IMR-90 (cell line): ENCODE data around the gene MAP1LC3A. TPM values are rescaled to one million over a fixed set of nuclear protein-coding genes. Genes with fewer than 3 reads are reported as not detected.
A peak's percentile ranks its signal among the peaks of the same experiment; 100 is the strongest.

Experiments
- ATAC-seq: fragments of 200-7000 bp; cut with Tn5 transposase; 2 replicates; pipeline ENCODE4 v1.9.1; 2020; ENCODE audit warnings: low read depth, mild to moderate bottlenecking, moderate library complexity
- BruUV-seq: library from RNA; stranded (reverse); fragments of 400-500 nt; replicated peaks from 2 replicates; lab custom pipeline; 2021; lab: Mats Ljungman, UMichigan
- CTCF ChIA-PET: fragments of 300-600 bp; formaldehyde crosslinking; extraction: SDS; loops from one replicate; lab custom pipeline; 2021; ENCODE audit warnings: antibody characterized with exemption; lab: Yijun Ruan, JAX
- POLR2A ChIA-PET: fragments of 300-600 bp; sonication (Branson Sonifier 250); formaldehyde crosslinking; loops from one replicate; lab custom pipeline; 2022; ENCODE audit warnings: antibody characterized with exemption; ENCODE audit not compliant: unreplicated experiment; lab: Charles Lee
- DNase-seq: peaks from one replicate; pipeline ENCODE4 v3.0.0; 2013
- H2AFZ ChIP-seq: replicated peaks from 2 replicates; pipeline ENCODE3; 2013; ENCODE audit warnings: low read length, mild to moderate bottlenecking; ENCODE audit not compliant: poor library complexity
- H2AK5ac ChIP-seq: 2 replicates; pipeline ENCODE4 v1.6.1; 2013; ENCODE audit warnings: low read depth, low read length, inconsistent platforms
- H2AK9ac ChIP-seq: replicated peaks from 2 replicates; pipeline ENCODE3; 2013; ENCODE audit warnings: mild to moderate bottlenecking, low read depth, low read length, moderate library complexity; ENCODE audit not compliant: poor library complexity
- H2BK120ac ChIP-seq: 2 replicates; pipeline ENCODE4 v1.6.1; 2013; ENCODE audit warnings: low read depth, low read length, inconsistent platforms
- H2BK15ac ChIP-seq: 3 replicates; pipeline ENCODE4 v1.6.1; 2013; ENCODE audit warnings: low read depth, low read length, inconsistent platforms
- H2BK20ac ChIP-seq: 2 replicates; pipeline ENCODE4 v1.6.1; 2013; ENCODE audit warnings: low read depth, mild to moderate bottlenecking, inconsistent platforms, low read length, moderate library complexity
- H2BK5ac ChIP-seq: 2 replicates; pipeline ENCODE4 v1.6.1; 2013; ENCODE audit warnings: mild to moderate bottlenecking, low read depth, low read length, inconsistent platforms; ENCODE audit not compliant: poor library complexity, severe bottlenecking
- H3K14ac ChIP-seq: replicated peaks from 2 replicates; pipeline ENCODE4 v1.6.1; 2013; ENCODE audit warnings: low read depth, low read length, inconsistent platforms
- H3K18ac ChIP-seq: 2 replicates; pipeline ENCODE4 v1.6.1; 2013; ENCODE audit warnings: low read depth, low read length, control low read depth
- H3K23ac ChIP-seq: 2 replicates; pipeline ENCODE4 v1.6.1; 2013; ENCODE audit warnings: low read depth, low read length, inconsistent platforms
- H3K27ac ChIP-seq: 2 replicates; pipeline ENCODE4 v1.5.1; 2013; ENCODE audit warnings: mild to moderate bottlenecking, control low read depth, low read length; ENCODE audit not compliant: insufficient read depth
- H3K27me3 ChIP-seq: 2 replicates; pipeline ENCODE4 v1.6.1; 2013; ENCODE audit warnings: low read length; ENCODE audit not compliant: control insufficient read depth, insufficient read depth
- H3K36me3 ChIP-seq: 2 replicates; pipeline ENCODE4 v1.6.1; 2013; ENCODE audit warnings: low read length, mixed read lengths; ENCODE audit not compliant: control insufficient read depth, insufficient read depth
- H3K4ac ChIP-seq: 2 replicates; pipeline ENCODE4 v1.6.1; 2013; ENCODE audit warnings: low read depth, low read length, inconsistent platforms
- H3K4me1 ChIP-seq: 2 replicates; pipeline ENCODE4 v1.6.1; 2013; ENCODE audit warnings: low read length, mixed read lengths; ENCODE audit not compliant: control insufficient read depth, insufficient read depth
- H3K4me2 ChIP-seq: 2 replicates; pipeline ENCODE4 v1.6.1; 2013; ENCODE audit warnings: low read depth, mild to moderate bottlenecking, control low read depth, low read length, moderate library complexity
- H3K4me3 ChIP-seq: 2 replicates; pipeline ENCODE4 v1.5.1; 2013; ENCODE audit warnings: low read depth, mild to moderate bottlenecking, control low read depth, low read length, moderate library complexity; ENCODE audit not compliant: insufficient read depth
- H3K56ac ChIP-seq: 2 replicates; pipeline ENCODE4 v1.6.1; 2013; ENCODE audit warnings: low read length, inconsistent platforms; ENCODE audit not compliant: insufficient read depth; ENCODE audit errors: extremely low read depth
- H3K79me1 ChIP-seq, 2 experiments: 2 replicates each; pipeline ENCODE4 v1.6.1; 2013; ENCODE audit warnings: low read length in 2 of 2, inconsistent platforms in 1 of 2, low read depth in 1 of 2
- H3K9ac ChIP-seq: 2 replicates; pipeline ENCODE4 v1.6.1; 2013; ENCODE audit warnings: low read depth, low read length, control low read depth
- H3K9me1 ChIP-seq: 2 replicates; pipeline ENCODE4 v1.6.1; 2013; ENCODE audit warnings: low read length, inconsistent platforms; ENCODE audit not compliant: insufficient read depth
- H3K9me3 ChIP-seq: 2 replicates; pipeline ENCODE4 v1.6.1; 2013; ENCODE audit warnings: low read length; ENCODE audit not compliant: control insufficient read depth, insufficient read depth
- H4K20me1 ChIP-seq: 2 replicates; pipeline ENCODE4 v1.6.1; 2013; ENCODE audit warnings: low read length, inconsistent platforms; ENCODE audit not compliant: insufficient read depth
- H4K5ac ChIP-seq: 2 replicates; pipeline ENCODE4 v1.6.1; 2013; ENCODE audit warnings: mild to moderate bottlenecking, low read depth, low read length, control low read depth
- H4K8ac ChIP-seq, 2 experiments: 2 replicates each; pipeline ENCODE4 v1.6.1; 2013; ENCODE audit warnings: low read depth in 2 of 2, low read length in 2 of 2, control low read depth in 1 of 2, inconsistent platforms in 1 of 2
- H4K91ac ChIP-seq: 2 replicates; pipeline ENCODE4 v1.6.1; 2013; ENCODE audit warnings: low read depth, low read length, inconsistent platforms; ENCODE audit not compliant: insufficient read depth
- BHLHE40 ChIP-seq: fragments of 150-350 bp; IDR thresholded peaks from 2 replicates; pipeline ENCODE4 v1.6.1; 2016; ENCODE audit warnings: mild to moderate bottlenecking, low read depth, low read length
- CEBPB ChIP-seq: IDR thresholded peaks from 2 replicates; pipeline ENCODE4 v1.6.1; 2012; ENCODE audit warnings: low read depth, low read length, improper control_type of control experiment
- CHD1 ChIP-seq: IDR thresholded peaks from 2 replicates; pipeline ENCODE4 v1.6.1; 2012; ENCODE audit warnings: low read depth, low read length, improper control_type of control experiment
- ELK1 ChIP-seq: fragments of 150-350 bp; IDR thresholded peaks from 2 replicates; pipeline ENCODE4 v1.6.1; 2016; ENCODE audit warnings: low read depth, mild to moderate bottlenecking, low read length, moderate library complexity, borderline replicate concordance
- FOS ChIP-seq: fragments of 150-350 bp; IDR thresholded peaks from 2 replicates; pipeline ENCODE4 v1.6.1; 2016; ENCODE audit warnings: low read depth, low read length
- MAFK ChIP-seq: IDR thresholded peaks from 2 replicates; pipeline ENCODE4 v1.6.1; 2012; ENCODE audit warnings: low read depth, low read length, improper control_type of control experiment
- MAZ ChIP-seq: IDR thresholded peaks from 2 replicates; pipeline ENCODE4 v1.6.1; 2012; ENCODE audit warnings: low read depth, mild to moderate bottlenecking, low read length, improper control_type of control experiment, moderate library complexity, borderline replicate concordance
- MXI1 ChIP-seq: IDR thresholded peaks from 2 replicates; pipeline ENCODE4 v1.6.1; 2012; ENCODE audit warnings: low read depth, mild to moderate bottlenecking, low read length, moderate library complexity, borderline replicate concordance
- NFE2L2 ChIP-seq: fragments of 150-350 bp; IDR thresholded peaks from 2 replicates; pipeline ENCODE4 v1.6.1; 2016; ENCODE audit warnings: low read depth, mild to moderate bottlenecking, low read length
- POLR2A ChIP-seq: IDR thresholded peaks from 2 replicates; pipeline ENCODE4 v1.6.1; 2012; ENCODE audit warnings: mild to moderate bottlenecking, low read depth, low read length
- RAD21 ChIP-seq: IDR thresholded peaks from 2 replicates; pipeline ENCODE4 v1.6.1; 2012; ENCODE audit warnings: low read length, improper control_type of control experiment
- RCOR1 ChIP-seq: IDR thresholded peaks from 2 replicates; pipeline ENCODE4 v1.6.1; 2012; ENCODE audit warnings: mild to moderate bottlenecking, low read length, improper control_type of control experiment; ENCODE audit not compliant: insufficient replicate concordance
- SMC3 ChIP-seq: fragments of 150-350 bp; IDR thresholded peaks from 2 replicates; pipeline ENCODE4 v1.6.1; 2016; ENCODE audit warnings: low read depth, mild to moderate bottlenecking, antibody characterized with exemption, low read length, moderate library complexity
- WGBS, 2 experiments: methylation state at CpG; one replicate each; pipeline versions ENCODE4 v1.1.5 to v1.1.7; 2013; ENCODE audit warnings: missing lambda C conversion rate in 2 of 2; ENCODE audit not compliant: insufficient read length in 1 of 2; ENCODE audit errors: extremely low coverage in 2 of 2; 5-methylcytosine and 5-hydroxymethylcytosine counted together
- dilution Hi-C: fragments of 300-500 bp; cut with HindIII; formaldehyde crosslinking; loops from one replicate; pipeline ENCODE4 v1.14.3; 2018; ENCODE audit warnings: low sequenced_read_pairs; ENCODE audit not compliant: unreplicated experiment
- in situ Hi-C: fragments of 300-500 bp; cut with MboI; formaldehyde crosslinking; loops from 3 replicates; pipeline ENCODE4 v1.14.3; 2019; ENCODE audit warnings: low sequenced_read_pairs, inconsistent platforms, mixed read lengths
- intact Hi-C: fragments of 100-400 bp; cut with micrococcal nuclease; formaldehyde crosslinking; loops from 2 replicates; pipeline ENCODE4 v1.10.0; 2022
- polyA plus RNA-seq, 3 experiments: library from polyadenylated mRNA; depleted of rRNA; stranded (reverse); fragments of >200 nt; gene quantifications; 2 replicates each; pipeline ENCODE4 v1.2.3, GENCODE V29; 2012; ENCODE audit warnings: low replicate concordance in 1 of 3
- total RNA-seq: library from RNA; depleted of rRNA; stranded (reverse); fragments of >200 nt; gene quantifications from 2 replicates; pipeline ENCODE4 v1.2.3, GENCODE V29; 2012

Gene MAP1LC3A
- total and polyA plus RNA-seq, 2 of the 4 experiments (the other 2 are of a cell fraction) = 10.0 to 39.7 TPM

GRCh38 chr20:34567892-34568865 is 9.7 kb downstream of the MAP1LC3A start:
- ChIA-PET POLR2A (no interaction called here), CTCF (no interaction called here)
- H3K4me1 ChIP-seq = peaks cover 3% of the 10 kb centered on the region
- no peak overlapping the region for H3K23ac ChIP-seq
- TF ChIP-seq ELK1 (no peak), MXI1 (no peak), POLR2A (no peak), BHLHE40 (no peak), NFE2L2 (no peak), CEBPB (no peak), MAZ (no peak), RAD21 (no peak), CHD1 (no peak), MAFK (no peak), SMC3 (no peak), RCOR1 (no peak), FOS (no peak)
- no peaks in the 10 kb centered on the region for H3K27me3 ChIP-seq
- no peak overlapping the region for H2AFZ ChIP-seq
- H2BK120ac ChIP-seq = no peak overlapping the region
- H2BK20ac ChIP-seq = no peak overlapping the region
- H2AK5ac ChIP-seq = 0 out of 2 replicates have a peak overlapping the region, but pooled peaks have one; percentile 9
- H3K9ac ChIP-seq = no peak overlapping the region
- in situ Hi-C loops = no loop called here
- ATAC-seq = no peak
- H3K79me1 ChIP-seq = no peaks in the 10 kb centered on the region
- H3K56ac ChIP-seq = no peak overlapping the region
- H4K5ac ChIP-seq = no peak overlapping the region
- no peak overlapping the region for H3K27ac ChIP-seq
- DNase-seq = no peak
- no peak overlapping the region for H3K4me3 ChIP-seq
- no peak overlapping the region; the same call in 1 of the 2 replicates for H3K4ac ChIP-seq
- no peaks in the 10 kb centered on the region for H4K20me1 ChIP-seq
- no peak overlapping the region for H2BK5ac ChIP-seq
- no peak overlapping the region for H3K14ac ChIP-seq
- WGBS, 2 experiments = 87% methylated on average over 3 of the region's 15 CpGs; no CpG with 5 or more reads in 1 of the 2 experiments
- dilution Hi-C loops = no loop called here
- H3K36me3 ChIP-seq = no peaks in the 10 kb centered on the region
- intact Hi-C loops = no loop called here
- H3K18ac ChIP-seq = no peak overlapping the region
- no peak overlapping the region for H3K4me2 ChIP-seq
- no peak overlapping the region for H2BK15ac ChIP-seq
- H3K9me1 ChIP-seq = peaks cover 20% of the 10 kb centered on the region
- no peaks in the 10 kb centered on the region for H3K9me3 ChIP-seq
- no peak overlapping the region for H4K91ac ChIP-seq
- BruUV-seq = no TSS peak
- no peak overlapping the region for H4K8ac ChIP-seq
- no peak overlapping the region for H2AK9ac ChIP-seq
